ENCODE measurements around the gene ZNF716.

ZNF716 gene

DNA sequence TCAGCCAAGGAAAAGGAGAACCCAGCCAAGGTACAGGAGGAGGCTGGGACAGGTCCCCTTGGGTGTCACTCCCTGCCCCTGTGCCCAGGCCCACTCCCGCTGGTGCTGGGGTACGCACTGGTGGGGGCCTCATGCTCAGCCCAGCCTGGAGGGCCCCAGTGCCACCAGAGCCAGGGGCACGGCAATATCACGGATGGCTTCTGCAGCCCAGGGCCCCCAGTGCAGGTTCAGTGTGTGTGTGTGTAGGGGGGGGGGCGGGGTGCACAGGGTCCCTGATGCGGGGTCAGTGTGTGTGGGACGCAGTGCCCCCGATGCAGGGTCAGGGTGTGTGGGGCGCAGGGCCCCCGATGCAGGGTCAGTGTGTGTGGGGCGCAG, 23.4 kb upstream of the ZNF716 start:
- no peak overlapping the region for H3K4me2 ChIP-seq (ENCODE audit: low read length, poor library complexity, severe bottlenecking)
- H2BK5ac ChIP-seq (ENCODE audit: low read depth, low read length, poor library complexity, severe bottlenecking): no peak overlapping the region
- no peak overlapping the region for H3K14ac ChIP-seq (ENCODE audit: low read length in 2 of 2)
- no peaks in the 10 kb centered on the region for H3K27me3 ChIP-seq (ENCODE audit: control insufficient read depth in 1 of 2, insufficient read depth in 1 of 2, low read length in 2 of 2)
- 76% methylated on average over 4 of the region's 11 CpGs for WGBS
- H3K36me3 ChIP-seq (ENCODE audit: control insufficient read depth in 1 of 2, insufficient read depth in 2 of 2, low read depth in 1 of 2, low read length in 2 of 2): peaks cover 0 to 4% of the 10 kb centered on the region in 2 experiments
- no peak overlapping the region for H2AFZ ChIP-seq (ENCODE audit: low read depth, low read length)
- H3K79me1 ChIP-seq (replicated peaks; ENCODE audit: low read length, poor library complexity, severe bottlenecking): no peaks in the 10 kb centered on the region
- H3K4ac ChIP-seq (ENCODE audit: low read depth in 1 of 2, low read length in 2 of 2): no peak overlapping the region
- H3K9me3 ChIP-seq (ENCODE audit: control insufficient read depth, low read length): peaks cover 32% of the 10 kb centered on the region
- H2BK15ac ChIP-seq (ENCODE audit: low read depth, poor library complexity, severe bottlenecking): no peak overlapping the region
- no peak overlapping the region for H2AK5ac ChIP-seq (ENCODE audit: low read length, severe bottlenecking)
- no peak overlapping the region for H3K9ac ChIP-seq (ENCODE audit: low read length)
- H3K18ac ChIP-seq (ENCODE audit: low read depth in 1 of 2, low read length in 2 of 2): no peak overlapping the region
- no peak overlapping the region for H4K8ac ChIP-seq (ENCODE audit: low read length)
- H3K23ac ChIP-seq (ENCODE audit: low read length in 2 of 2): no peak overlapping the region
- H3K4me3 ChIP-seq (ENCODE audit: insufficient read depth in 1 of 2, low read depth in 1 of 2, low read length in 2 of 2): no peak overlapping the region
- no peak overlapping the region for H2BK12ac ChIP-seq (ENCODE audit: low read length in 2 of 2)
- H4K91ac ChIP-seq (ENCODE audit: low read length): no peak overlapping the region
- no peak overlapping the region for H2BK120ac ChIP-seq (ENCODE audit: low read depth, low read length)
- no peak for DNase-seq
- H3K4me1 ChIP-seq (ENCODE audit: control insufficient read depth, insufficient read depth, low read depth, low read length): no peaks in the 10 kb centered on the region
- H3K27ac ChIP-seq (ENCODE audit: low read length, poor library complexity, severe bottlenecking): no peak overlapping the region

DNA sequence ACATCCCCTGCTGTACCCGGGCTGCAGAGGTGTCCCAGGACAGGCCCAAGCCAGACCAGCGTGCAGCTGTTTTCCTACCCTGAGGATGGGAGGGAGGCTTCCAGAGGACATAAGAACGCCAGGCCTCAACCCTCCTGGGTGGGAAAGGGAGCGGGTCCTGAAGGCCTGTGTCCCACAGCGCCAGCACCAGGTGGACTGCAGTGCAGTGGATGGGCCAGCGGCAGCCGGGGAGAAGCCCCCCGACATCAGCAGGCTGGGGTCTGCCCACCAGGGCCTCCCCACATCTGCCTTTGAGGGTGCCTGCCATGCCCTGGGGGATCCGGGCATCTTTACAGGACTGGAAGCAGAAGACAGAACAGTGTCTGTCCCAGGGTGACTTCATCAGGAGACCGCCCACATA, 22.8 kb upstream of the ZNF716 start:
- 88% methylated on average over 10 of the region's 10 CpGs for WGBS
- Histone ChIP-seq H3K79me1 (replicated peaks; ENCODE audit: low read length, poor library complexity, severe bottlenecking) (no peaks in the 10 kb centered on the region), H2AK5ac (ENCODE audit: low read length, severe bottlenecking) (no peak overlapping the region)

GRCh38 chr7:57427594-57427993, 22.4 kb upstream of the ZNF716 start:
- Histone ChIP-seq H4K91ac (ENCODE audit: low read length) (peak overlapping the region; percentile 7), H3K9ac (ENCODE audit: low read length) (no peak overlapping the region), H3K23ac (ENCODE audit: low read length in 2 of 2) (no peak overlapping the region), H3K14ac (ENCODE audit: low read length in 2 of 2) (no peak overlapping the region), H3K27me3 (ENCODE audit: control insufficient read depth in 1 of 2, insufficient read depth in 1 of 2, low read length in 2 of 2) (no peaks in the 10 kb centered on the region), H3K4me1 (ENCODE audit: control insufficient read depth, insufficient read depth, low read depth, low read length) (no peaks in the 10 kb centered on the region), H2AFZ (ENCODE audit: low read depth, low read length) (no peak overlapping the region), H2BK15ac (ENCODE audit: low read depth, poor library complexity, severe bottlenecking) (no peak overlapping the region), H2BK120ac (ENCODE audit: low read depth, low read length) (no peak overlapping the region), H3K27ac (ENCODE audit: low read length, poor library complexity, severe bottlenecking) (no peak overlapping the region), H2BK5ac (ENCODE audit: low read depth, low read length, poor library complexity, severe bottlenecking) (no peak overlapping the region), H4K8ac (ENCODE audit: low read length) (no peak overlapping the region), H3K4me2 (ENCODE audit: low read length, poor library complexity, severe bottlenecking) (no peak overlapping the region), H3K4me3 (ENCODE audit: insufficient read depth in 1 of 2, low read depth in 1 of 2, low read length in 2 of 2) (no peak overlapping the region), H3K9me3 (ENCODE audit: control insufficient read depth, low read length) (peaks cover 40% of the 10 kb centered on the region), H2AK5ac (ENCODE audit: low read length, severe bottlenecking) (no peak overlapping the region), H3K79me1 (replicated peaks; ENCODE audit: low read length, poor library complexity, severe bottlenecking) (no peaks in the 10 kb centered on the region), H3K18ac (ENCODE audit: low read depth in 1 of 2, low read length in 2 of 2) (no peak overlapping the region), H2BK12ac (ENCODE audit: low read length in 2 of 2) (no peak overlapping the region), H3K4ac (ENCODE audit: low read depth in 1 of 2, low read length in 2 of 2) (no peak overlapping the region), H3K36me3 (ENCODE audit: control insufficient read depth in 1 of 2, insufficient read depth in 2 of 2, low read depth in 1 of 2, low read length in 2 of 2) (peaks cover 0 to 4% of the 10 kb centered on the region in 2 experiments)
- 76% methylated on average over 8 of the region's 8 CpGs for WGBS
- DNase-seq: no peak

More for the DNA sequence above, 22.8 kb upstream of the ZNF716 start:
- H3K4me1 ChIP-seq (ENCODE audit: control insufficient read depth, insufficient read depth, low read depth, low read length): no peaks in the 10 kb centered on the region
- no peak overlapping the region for H3K18ac ChIP-seq (ENCODE audit: low read depth in 1 of 2, low read length in 2 of 2)
- H2AFZ ChIP-seq (ENCODE audit: low read depth, low read length): no peak overlapping the region
- H3K4me3 ChIP-seq (ENCODE audit: insufficient read depth in 1 of 2, low read depth in 1 of 2, low read length in 2 of 2): no peak overlapping the region
- H2BK15ac ChIP-seq (ENCODE audit: low read depth, poor library complexity, severe bottlenecking): no peak overlapping the region
- H2BK12ac ChIP-seq (ENCODE audit: low read length in 2 of 2): no peak overlapping the region
- no peak overlapping the region for H3K4me2 ChIP-seq (ENCODE audit: low read length, poor library complexity, severe bottlenecking)
- no peak overlapping the region for H2BK120ac ChIP-seq (ENCODE audit: low read depth, low read length)
- H4K91ac ChIP-seq (ENCODE audit: low read length): no peak overlapping the region
- H3K23ac ChIP-seq (ENCODE audit: low read length in 2 of 2): no peak overlapping the region
- H3K27ac ChIP-seq (ENCODE audit: low read length, poor library complexity, severe bottlenecking): no peak overlapping the region
- H3K9ac ChIP-seq (ENCODE audit: low read length): no peak overlapping the region
- no peak overlapping the region for H2BK5ac ChIP-seq (ENCODE audit: low read depth, low read length, poor library complexity, severe bottlenecking)
- no peak overlapping the region for H4K8ac ChIP-seq (ENCODE audit: low read length)
- H3K14ac ChIP-seq (ENCODE audit: low read length in 2 of 2): no peak overlapping the region
- H3K9me3 ChIP-seq (ENCODE audit: control insufficient read depth, low read length): peaks cover 36% of the 10 kb centered on the region
- no peaks in the 10 kb centered on the region for H3K27me3 ChIP-seq (ENCODE audit: control insufficient read depth in 1 of 2, insufficient read depth in 1 of 2, low read length in 2 of 2)
- DNase-seq: no peak
- H3K36me3 ChIP-seq (ENCODE audit: control insufficient read depth in 1 of 2, insufficient read depth in 2 of 2, low read depth in 1 of 2, low read length in 2 of 2): peaks cover 0 to 4% of the 10 kb centered on the region in 2 experiments
- no peak overlapping the region for H3K4ac ChIP-seq (ENCODE audit: low read depth in 1 of 2, low read length in 2 of 2)

DNA sequence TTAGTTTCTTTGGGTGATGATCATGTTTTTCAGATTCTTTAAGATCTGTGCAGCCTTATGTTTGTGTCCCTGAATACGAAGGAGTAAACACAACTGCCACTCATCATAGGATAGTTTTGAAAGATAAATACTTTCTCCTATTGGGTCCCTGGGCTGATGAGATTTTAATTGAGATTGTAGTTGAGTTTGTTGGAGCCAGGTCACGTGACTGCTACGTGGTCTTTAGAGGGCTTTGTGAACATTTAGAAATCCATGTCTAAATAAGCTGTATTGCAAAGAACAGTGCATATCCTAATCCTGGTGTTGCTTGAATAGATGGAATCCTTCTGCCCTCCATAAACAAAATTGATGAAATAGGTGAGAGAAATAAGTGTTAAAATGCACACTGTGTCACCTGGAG, 17.4 kb upstream of the ZNF716 start:
- H2BK15ac ChIP-seq (ENCODE audit: low read depth, poor library complexity, severe bottlenecking): no peak overlapping the region
- no peaks in the 10 kb centered on the region for H3K79me1 ChIP-seq (replicated peaks; ENCODE audit: low read length, poor library complexity, severe bottlenecking)
- H3K4me1 ChIP-seq (ENCODE audit: control insufficient read depth, insufficient read depth, low read depth, low read length): no peaks in the 10 kb centered on the region
- H2BK5ac ChIP-seq (ENCODE audit: low read depth, low read length, poor library complexity, severe bottlenecking): no peak overlapping the region
- no peaks in the 10 kb centered on the region for H3K36me3 ChIP-seq (ENCODE audit: control insufficient read depth in 1 of 2, insufficient read depth in 2 of 2, low read depth in 1 of 2, low read length in 2 of 2)
- no peak overlapping the region for H3K4ac ChIP-seq (ENCODE audit: low read depth in 1 of 2, low read length in 2 of 2)
- H3K9ac ChIP-seq (ENCODE audit: low read length): no peak overlapping the region
- H3K27ac ChIP-seq (ENCODE audit: low read length, poor library complexity, severe bottlenecking): no peak overlapping the region
- no peak overlapping the region for H3K18ac ChIP-seq (ENCODE audit: low read depth in 1 of 2, low read length in 2 of 2)
- H3K27me3 ChIP-seq (ENCODE audit: control insufficient read depth in 1 of 2, insufficient read depth in 1 of 2, low read length in 2 of 2): no peaks in the 10 kb centered on the region
- H2BK120ac ChIP-seq (ENCODE audit: low read depth, low read length): no peak overlapping the region
- no peak overlapping the region for H4K91ac ChIP-seq (ENCODE audit: low read length)
- H3K23ac ChIP-seq (ENCODE audit: low read length in 2 of 2): no peak overlapping the region
- no peak for DNase-seq
- peaks cover 50% of the 10 kb centered on the region for H3K9me3 ChIP-seq (ENCODE audit: control insufficient read depth, low read length)
- no peak overlapping the region for H3K14ac ChIP-seq (ENCODE audit: low read length in 2 of 2)
- peak overlapping the region in 1 of 2 experiments; percentile 10 for H3K4me3 ChIP-seq (ENCODE audit: insufficient read depth in 1 of 2, low read depth in 1 of 2, low read length in 2 of 2)
- H2AFZ ChIP-seq (ENCODE audit: low read depth, low read length): no peak overlapping the region
- no peak overlapping the region for H4K8ac ChIP-seq (ENCODE audit: low read length)
- no peak overlapping the region for H2AK5ac ChIP-seq (ENCODE audit: low read length, severe bottlenecking)
- H2BK12ac ChIP-seq (ENCODE audit: low read length in 2 of 2): no peak overlapping the region
- no peak overlapping the region for H3K4me2 ChIP-seq (ENCODE audit: low read length, poor library complexity, severe bottlenecking)
- WGBS: 70% methylated on average over 2 of the region's 3 CpGs

Data from mesenchymal stem cell (in vitro differentiated cells and primary cell).